NCI-H510A (cell line): ENCODE measurements around the gene KPNA3.
A peak's percentile ranks its signal among the peaks of the same experiment; 100 is the strongest.

Experiments used
- DNase-seq: peaks from one replicate; lab custom pipeline; 2025; lab: John Stamatoyannopoulos, UW

The KPNA3 gene

DNA sequence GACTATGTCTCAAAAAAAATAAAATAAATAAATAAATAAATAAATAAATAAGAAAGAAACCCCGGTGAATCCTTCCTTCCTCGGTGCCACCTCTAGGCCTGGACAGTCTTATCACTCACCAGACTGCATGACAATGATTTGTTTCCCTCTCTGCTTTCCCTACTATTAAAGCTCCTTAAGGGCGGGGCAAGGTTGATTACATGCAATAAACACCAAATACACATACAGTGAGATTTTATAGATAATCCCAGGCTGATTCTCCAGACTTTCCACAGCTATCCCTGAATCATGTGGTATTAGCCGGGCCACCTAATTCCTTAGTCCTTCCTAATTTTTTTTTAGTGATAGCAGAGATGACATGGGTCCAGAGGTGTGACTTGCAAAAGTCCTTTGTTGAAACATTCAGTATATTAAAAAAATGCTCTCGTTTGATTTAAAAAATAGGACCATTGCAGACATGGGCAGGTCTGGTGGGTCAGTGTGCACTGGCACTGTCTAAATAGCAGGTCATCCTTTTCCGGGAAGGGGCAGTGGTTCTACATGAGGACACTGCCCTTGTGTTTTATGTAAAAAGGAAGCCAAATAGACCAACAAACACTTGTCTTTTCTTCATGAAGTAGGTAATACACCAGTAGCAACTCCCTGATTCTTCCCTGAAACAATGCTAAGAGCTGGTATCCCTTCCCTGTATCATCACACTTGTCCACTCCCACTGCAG lies 115.7 kb downstream of the KPNA3 start:
- no peak for DNase-seq

DNA sequence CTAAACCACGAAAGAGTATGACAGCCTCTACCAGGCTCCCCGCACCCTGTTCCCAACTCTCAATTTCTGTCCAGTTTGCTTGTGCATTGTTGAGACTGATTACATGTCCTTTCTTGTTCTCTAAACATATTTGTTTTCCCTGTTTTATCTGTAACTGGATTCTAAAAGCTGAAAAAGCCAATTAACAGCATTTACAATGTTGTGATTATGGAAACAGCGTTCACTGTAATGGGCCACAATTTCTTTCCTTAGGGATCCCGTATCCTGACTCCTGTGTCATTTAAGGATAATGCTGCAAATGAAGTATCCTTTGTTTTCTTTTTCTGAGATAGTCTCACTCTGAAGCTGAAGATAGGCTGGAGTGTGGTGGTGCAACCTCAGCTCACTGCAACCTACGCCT lies 121.7 kb downstream of the KPNA3 start:
- no peak for DNase-seq

DNA sequence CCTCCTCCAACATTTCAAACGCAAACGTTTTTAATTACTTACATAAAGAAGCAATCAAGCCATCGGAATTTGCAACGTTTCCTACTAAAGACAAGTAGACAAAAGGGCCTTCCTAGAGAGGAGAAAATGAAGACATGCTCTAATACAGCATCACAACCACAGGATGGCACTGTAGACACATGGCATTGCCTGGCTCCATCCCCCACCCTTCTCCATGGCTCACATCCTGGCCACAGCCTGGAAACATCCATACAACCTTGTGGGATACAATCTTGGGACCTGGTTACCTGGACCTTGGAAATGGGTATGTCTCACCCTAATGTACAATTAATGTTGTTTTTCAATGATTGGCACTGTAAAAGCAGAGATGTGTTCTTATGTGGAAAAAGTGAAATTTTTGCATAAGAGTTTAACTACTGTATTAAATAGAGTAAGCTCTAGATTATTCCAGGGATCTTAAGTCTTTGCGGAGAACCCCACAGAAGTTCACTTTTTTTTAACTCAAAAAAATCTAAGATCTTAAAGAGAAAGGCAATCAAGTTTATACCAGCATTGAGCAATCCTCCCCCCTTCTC lies 122.7 kb downstream of the KPNA3 start:
- DNase-seq: no peak

DNA sequence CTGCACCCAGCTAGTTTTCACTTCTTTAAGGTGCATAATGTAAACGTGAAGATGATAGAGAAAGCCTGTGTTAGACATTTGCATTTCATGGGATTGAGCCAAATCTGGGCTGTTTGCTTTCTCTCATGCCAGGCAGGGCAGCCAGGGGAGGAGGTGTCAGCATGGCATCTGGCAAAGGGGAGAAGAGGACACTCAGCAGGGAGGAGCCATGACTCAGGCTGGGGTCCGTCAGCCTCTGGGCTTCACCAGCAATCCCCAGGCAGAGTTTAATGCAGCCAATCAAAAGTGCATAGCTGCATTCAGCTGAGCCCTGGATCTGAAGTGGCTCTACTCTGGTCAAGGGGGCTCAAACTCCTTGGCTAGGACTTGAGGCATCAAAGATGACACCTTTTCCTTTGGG lies 124.7 kb downstream of the KPNA3 start:
- no peak for DNase-seq

DNA sequence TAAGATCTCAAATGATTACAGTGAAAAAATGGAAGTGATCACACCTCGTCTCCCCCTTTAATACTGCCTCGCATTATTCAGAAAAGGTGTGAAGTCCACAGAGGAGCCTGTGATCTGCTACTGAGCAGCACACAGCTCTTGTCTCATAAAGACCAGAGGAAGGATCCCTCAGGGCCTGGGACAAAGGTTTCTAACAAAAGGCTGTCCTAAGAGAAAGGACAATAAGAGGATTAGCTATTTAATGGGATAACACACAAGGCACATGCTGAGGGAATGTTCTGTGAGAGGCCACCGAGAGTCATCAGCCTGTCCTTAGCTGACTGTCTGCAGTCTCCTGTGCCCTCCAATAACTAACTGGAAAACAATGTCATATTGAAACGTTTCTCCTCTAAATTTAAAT lies 127.9 kb downstream of the KPNA3 start:
- no peak for DNase-seq

DNA sequence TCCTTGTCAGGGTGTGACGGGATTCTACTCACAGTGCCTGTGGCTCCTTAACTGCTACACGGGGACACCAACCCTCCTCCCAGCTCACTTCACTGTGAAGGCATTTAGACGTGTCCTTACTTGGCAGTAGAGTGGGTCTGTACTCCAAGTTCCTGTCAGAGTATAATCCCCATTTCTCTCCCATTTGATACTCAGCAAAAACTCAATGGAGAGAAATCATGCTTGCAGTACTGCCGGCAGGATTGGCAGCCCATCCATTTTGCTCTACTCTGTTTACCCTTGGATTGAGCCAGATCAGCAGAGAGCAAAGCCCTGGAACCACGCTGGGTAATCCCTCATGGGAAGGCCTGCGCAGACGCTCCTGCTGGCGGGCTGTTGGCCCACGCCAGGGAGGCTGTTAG lies 135.2 kb downstream of the KPNA3 start:
- DNase-seq: no peak

DNA sequence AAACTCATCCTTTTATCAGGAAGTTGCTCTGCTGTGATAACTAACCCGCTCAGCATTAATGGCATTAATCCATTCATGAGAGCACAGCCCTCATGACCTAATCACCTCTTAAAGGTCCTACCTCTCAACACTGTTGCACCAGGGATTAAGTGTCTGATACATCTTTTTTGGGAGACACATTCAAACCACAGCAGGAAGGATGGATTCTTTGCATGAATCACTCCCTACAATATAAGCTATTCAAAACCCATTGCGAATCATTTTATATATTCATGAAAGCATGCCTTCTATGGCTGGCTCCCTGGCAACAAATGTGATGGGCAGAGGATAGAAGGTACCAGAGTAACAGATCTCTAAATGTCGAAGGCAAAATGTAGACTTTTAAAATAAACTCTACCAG lies 136.6 kb downstream of the KPNA3 start:
- DNase-seq: no peak

DNA sequence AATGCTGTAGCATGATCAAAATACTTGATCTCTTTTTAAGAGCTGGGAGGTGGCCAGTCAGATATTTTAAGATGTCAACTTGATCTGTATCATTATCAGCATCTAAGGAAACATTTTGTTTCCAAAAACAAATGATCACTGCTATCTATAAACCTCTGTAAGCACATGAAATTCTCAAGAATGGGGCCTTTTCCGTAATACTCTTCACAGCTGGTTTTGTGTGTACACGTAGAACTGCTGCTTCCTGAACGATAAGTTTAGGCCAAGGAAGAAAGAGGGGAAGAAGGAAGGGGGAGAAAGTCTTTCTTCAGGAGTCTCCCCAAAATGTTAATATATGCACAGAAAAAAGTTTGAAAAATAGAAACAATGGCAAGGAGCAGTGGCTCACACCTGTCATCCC lies 138.5 kb downstream of the KPNA3 start:
- DNase-seq: no peak

DNA sequence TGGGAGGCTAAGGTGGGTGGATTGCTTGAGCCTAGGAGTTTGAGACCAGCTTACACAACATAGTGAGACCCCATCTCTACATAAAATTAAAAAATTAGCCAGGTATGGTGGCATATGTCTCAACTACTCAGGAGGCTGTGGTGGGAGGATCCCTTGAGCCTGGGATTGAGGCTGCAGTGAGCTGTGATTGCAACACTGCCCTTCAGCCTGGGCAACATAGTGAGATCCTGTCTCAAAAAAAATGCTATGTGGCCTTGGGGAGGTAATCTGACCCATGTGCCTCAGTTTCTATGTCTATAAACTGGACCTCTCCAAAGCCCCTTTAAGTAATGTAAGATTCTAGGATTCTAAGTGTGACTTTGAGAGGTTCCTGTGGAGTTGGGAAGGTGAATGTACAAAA lies 139.0 kb downstream of the KPNA3 start:
- no peak for DNase-seq

DNA sequence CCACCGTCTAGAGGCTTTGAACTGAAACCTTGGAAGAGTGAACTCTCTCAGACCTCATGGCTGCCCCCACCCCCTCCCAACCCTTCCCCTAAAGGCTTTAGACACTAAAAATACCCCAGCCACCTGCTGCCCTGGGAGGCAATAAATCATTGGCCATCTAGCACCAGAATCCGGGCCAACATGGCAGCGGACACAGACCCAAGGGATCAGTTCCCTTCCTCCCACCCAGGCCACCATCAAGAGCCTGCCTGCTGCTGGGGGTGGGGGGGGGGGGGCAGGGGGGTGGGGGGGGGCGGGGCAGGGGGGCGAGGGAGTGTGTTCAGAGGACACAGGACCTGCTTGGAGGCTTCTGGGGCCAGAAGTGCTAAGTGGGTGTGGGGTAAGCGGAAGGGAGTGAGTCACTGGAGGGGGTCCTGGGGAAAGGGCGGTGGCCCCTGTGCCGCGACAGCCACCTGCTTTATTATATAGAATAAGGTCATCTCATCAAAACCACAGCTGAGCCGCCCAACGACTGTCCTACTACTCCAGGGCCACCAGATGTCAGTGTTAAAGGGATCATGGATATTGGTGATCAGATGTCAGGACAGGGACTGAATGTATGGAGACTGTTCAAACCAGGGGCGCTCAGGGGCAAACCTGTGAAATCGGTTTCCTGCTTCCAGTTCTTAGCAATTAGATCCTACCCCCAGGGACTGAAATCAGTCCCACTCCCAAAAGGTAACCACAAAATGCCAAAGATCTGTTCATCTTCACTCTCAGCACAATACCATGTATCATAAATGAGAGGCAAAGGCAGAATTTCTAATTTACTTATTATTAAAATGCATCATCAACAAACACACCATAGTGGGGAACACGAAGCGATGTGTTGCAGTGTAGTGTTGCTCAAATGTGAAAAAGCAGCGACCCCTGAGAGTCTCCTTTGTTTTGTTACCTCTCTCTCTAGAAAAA lies 139.9 kb downstream of the KPNA3 start:
- DNase-seq: peak; percentile 26

DNA sequence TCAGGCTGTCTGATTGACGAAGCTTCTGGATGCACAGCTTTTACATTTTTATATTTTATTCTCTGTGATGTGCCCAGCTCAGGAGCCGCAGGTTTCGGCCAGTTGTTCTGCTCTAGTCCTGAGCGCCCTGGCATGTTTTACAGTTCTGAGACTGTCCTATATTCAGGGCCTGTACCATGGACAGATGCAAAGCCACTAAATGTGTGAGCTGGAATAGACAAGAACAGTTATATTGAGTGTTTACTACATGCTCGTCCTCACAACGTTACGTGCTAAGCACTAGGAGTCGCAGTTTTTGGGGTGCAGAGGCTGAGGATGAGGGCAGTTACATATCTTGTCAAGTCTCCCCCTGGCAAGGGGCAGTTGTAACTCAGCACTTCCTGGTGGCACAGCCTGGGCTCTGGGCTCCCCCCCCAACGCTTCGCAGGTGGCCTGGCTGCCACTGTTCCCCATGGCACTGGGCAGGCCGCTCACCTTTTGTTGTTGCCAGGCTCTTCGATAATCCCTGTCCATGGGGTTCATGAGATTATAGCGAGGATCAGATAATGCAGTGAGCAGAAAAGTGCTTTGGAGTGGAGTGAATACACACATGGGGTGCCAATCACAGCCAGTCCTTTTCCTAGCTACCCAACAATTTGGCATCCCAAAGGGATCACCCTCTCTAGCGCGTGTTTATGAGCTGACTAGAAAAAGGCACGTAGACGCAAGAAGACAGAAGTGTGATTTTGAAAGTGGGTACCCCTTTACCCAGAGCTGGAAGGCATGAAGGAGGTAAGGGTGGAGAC lies 140.7 kb downstream of the KPNA3 start:
- DNase-seq: no peak

DNA sequence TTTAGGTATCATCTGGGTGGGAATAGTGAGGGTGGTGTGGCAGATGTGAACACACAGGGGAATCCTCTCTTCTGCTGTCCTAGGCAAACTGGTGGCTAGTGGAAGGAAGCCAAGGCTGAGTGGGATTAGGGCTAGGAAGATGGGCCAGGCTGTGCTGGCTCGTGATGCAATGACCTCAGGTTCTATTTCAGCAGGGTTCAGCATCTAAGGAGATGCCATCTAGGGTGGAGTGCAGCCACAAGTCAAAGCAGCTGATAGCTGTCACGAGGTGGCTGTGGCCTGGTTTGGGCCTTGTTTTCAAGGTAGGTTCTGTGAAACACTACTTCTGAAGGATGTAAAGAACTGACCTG lies 142.5 kb downstream of the KPNA3 start:
- DNase-seq: no peak
